Cardiac muscle cell (in vitro differentiated cells and primary cell): ENCODE results near the gene NAGS. TPM values are rescaled to one million over a fixed set of nuclear protein-coding genes. Genes with fewer than 3 reads are reported as not detected.
"Not testable (repeated sequence)": the region's sequence is repeated elsewhere in the genome, so short reads cannot be mapped to it uniquely, and the experiment has no call there.

Experiments used
- DNase-seq, 2 donors: peaks; one replicate each; pipeline versions ENCODE4 v3.0.0 to v3.0.0-alpha.2; 2010 to 2017; ENCODE audit warnings: low read depth in 1 of 2, low spot score in 1 of 2
- H3K27ac ChIP-seq: fragments of 200-600 bp; sonication (generic); 2 replicates; pipeline ENCODE4 v1.5.1; 2016
- H3K27me3 ChIP-seq: fragments of 200-600 bp; sonication (generic); 2 replicates; pipeline ENCODE4 v1.6.0; 2016; ENCODE audit warnings: control low read depth
- H3K36me3 ChIP-seq: fragments of 200-600 bp; sonication (generic); 2 replicates; pipeline ENCODE4 v1.5.1; 2016; ENCODE audit warnings: control low read depth
- H3K4me1 ChIP-seq: fragments of 200-600 bp; sonication (generic); 2 replicates; pipeline ENCODE4 v1.8.1; 2017; ENCODE audit warnings: low read depth, mild to moderate bottlenecking, mixed run types
- H3K4me3 ChIP-seq: fragments of 200-600 bp; sonication (generic); 2 replicates; pipeline ENCODE4 v1.5.1; 2016; ENCODE audit warnings: mild to moderate bottlenecking
- H3K9me3 ChIP-seq: fragments of 200-600 bp; sonication (generic); 2 replicates; pipeline ENCODE4 v1.5.1; 2017; ENCODE audit warnings: low read depth, mild to moderate bottlenecking, control low read depth
- CTCF ChIP-seq: IDR thresholded peaks from 2 replicates; pipeline ENCODE4 v1.5.1; 2012; ENCODE audit warnings: low read depth, mild to moderate bottlenecking, low read length
- polyA plus RNA-seq: library from polyadenylated mRNA; unstranded; fragments of >200 nt; fragmentation: Nextera tagmentation; extraction: Ambion mirVana; gene quantifications from 2 replicates; pipeline ENCODE4 v1.2.1, GENCODE V29; 2016
- total RNA-seq: library from RNA; depleted of rRNA; stranded (reverse); fragments of >200 nt; gene quantifications from 2 replicates; pipeline ENCODE4 v1.2.3, GENCODE V29; 2016

Gene NAGS
- total RNA-seq (4.2 and 6.1 TPM in 2 replicates), polyA plus RNA-seq (5.1 and 8.5 TPM in 2 replicates)

GRCh38 chr17:44004077-44004760 lies at the start of gene NAGS:
NAGS (plus strand) TSS chr17:44004622; CDS start chr17:44004664, 42 bp downstream.
- Histone ChIP-seq H3K27me3 (peaks cover 39% of the 10 kb centered on the region), H3K27ac (no peak within 1 kb of the TSS), H3K4me1 (peaks cover 4% of the 10 kb centered on the region), H3K36me3 (no peaks in the 10 kb centered on the region), H3K9me3 (no peaks in the 10 kb centered on the region), H3K4me3 (peak within 1 kb of the TSS; percentile 15)
- peak in 1 of 2 donors; percentile 35 for DNase-seq
- no peak for TF ChIP-seq CTCF

- no peak overlapping the region for H3K4me3 ChIP-seq
- no peaks in the 10 kb centered on the region for H3K9me3 ChIP-seq
- peaks cover 29% of the 10 kb centered on the region for H3K27me3 ChIP-seq
- H3K4me1 ChIP-seq, result no peaks in the 10 kb centered on the region
- no peaks in the 10 kb centered on the region for H3K36me3 ChIP-seq
- TF ChIP-seq CTCF, result no peak
- no peak for DNase-seq
- no peak overlapping the region for H3K27ac ChIP-seq
These were observed 48.2 kb upstream of the NAGS start for GRCh38 chr17:43956222-43956621.

- H3K4me1 ChIP-seq, result no peaks in the 10 kb centered on the region
- H3K27me3 ChIP-seq, result peaks cover 14% of the 10 kb centered on the region
- DNase-seq, result no peak
- H3K4me3 ChIP-seq, result no peak overlapping the region
- H3K9me3 ChIP-seq, result no peaks in the 10 kb centered on the region
- H3K27ac ChIP-seq, result no peak overlapping the region
- no peaks in the 10 kb centered on the region for H3K36me3 ChIP-seq
- TF ChIP-seq CTCF, result no peak
These were observed 45.6 kb upstream of the NAGS start for GRCh38 chr17:43958748-43959352.

- not testable (repeated sequence) for H3K4me1 ChIP-seq, H3K36me3 ChIP-seq, DNase-seq, H3K27me3 ChIP-seq, H3K9me3 ChIP-seq, H3K27ac ChIP-seq, H3K4me3 ChIP-seq
These were observed 43.1 kb upstream of the NAGS start for GRCh38 chr17:43961292-43961691.

- H3K4me1 ChIP-seq, result no peaks in the 10 kb centered on the region
- H3K36me3 ChIP-seq, result no peaks in the 10 kb centered on the region
- H3K27me3 ChIP-seq, result no peaks in the 10 kb centered on the region
- no peak for DNase-seq
- no peak overlapping the region for H3K27ac ChIP-seq
- TF ChIP-seq CTCF, result no peak
- H3K9me3 ChIP-seq, result no peaks in the 10 kb centered on the region
- no peak overlapping the region for H3K4me3 ChIP-seq
These were observed 42.5 kb upstream of the NAGS start for GRCh38 chr17:43961954-43962353.

GRCh38 chr17:43962479-43962878 lies 41.9 kb upstream of the NAGS start:
- no peaks in the 10 kb centered on the region for H3K27me3 ChIP-seq
- H3K27ac ChIP-seq, result no peak overlapping the region
- no peaks in the 10 kb centered on the region for H3K4me1 ChIP-seq
- no peak for TF ChIP-seq CTCF
- no peaks in the 10 kb centered on the region for H3K36me3 ChIP-seq
- no peak overlapping the region for H3K4me3 ChIP-seq
- DNase-seq, result no peak
- H3K9me3 ChIP-seq, result no peaks in the 10 kb centered on the region
